BJ (cell line): Measurements from ENCODE around the gene LYST. TPM values are rescaled to one million over a fixed set of nuclear protein-coding genes. Genes with fewer than 3 reads are reported as not detected.

ENCODE experiments used
- CTCF ChIA-PET: fragments of 350-600 bp; formaldehyde crosslinking; extraction: SDS; loops from one replicate; lab custom pipeline; 2021; ENCODE audit warnings: antibody characterized with exemption, inconsistent platforms; lab: Yijun Ruan, JAX
- POLR2A ChIA-PET: fragments of 300-600 bp; sonication (Branson Sonifier 250); formaldehyde crosslinking; extraction: SDS; loops from one replicate; lab custom pipeline; 2021; ENCODE audit warnings: antibody characterized with exemption; lab: Charles Lee
- DNase-seq: peaks from one replicate; pipeline ENCODE4 v3.0.0-alpha.2; 2011; ENCODE audit warnings: low read depth
- H3K27me3 ChIP-seq: 2 replicates; pipeline ENCODE4 v1.6.0; 2011; ENCODE audit warnings: low read length; ENCODE audit not compliant: control insufficient read depth, insufficient read depth
- H3K36me3 ChIP-seq: 2 replicates; pipeline ENCODE4 v1.5.1; 2011; ENCODE audit warnings: low read length; ENCODE audit not compliant: control insufficient read depth, insufficient read depth
- H3K4me3 ChIP-seq: 2 replicates; pipeline ENCODE4 v1.5.1; 2011; ENCODE audit warnings: low read depth, mild to moderate bottlenecking, control low read depth, low read length
- CTCF ChIP-seq: IDR thresholded peaks from 2 replicates; pipeline ENCODE4 v1.5.1; 2011; ENCODE audit warnings: low read depth, mild to moderate bottlenecking, control low read depth, inconsistent platforms, low read length, moderate library complexity; ENCODE audit not compliant: insufficient read depth
- polyA plus RNA-seq: library from polyadenylated mRNA; depleted of rRNA; stranded (reverse); fragments of >200 nt; gene quantifications from 2 replicates; pipeline ENCODE4 v1.2.3, GENCODE V29; 2011

LYST gene
- polyA plus RNA-seq, 1 experiment = 7.2 TPM

- Histone ChIP-seq H3K27me3 (no peaks in the 10 kb centered on the region), H3K4me3 (no peak overlapping the region), H3K36me3 (no peaks in the 10 kb centered on the region)
- TF ChIP-seq CTCF = no peak
- DNase-seq = peak; percentile 94
- ChIA-PET POLR2A (no interaction called here), CTCF (interaction anchor here (1.2 kb wide), 1 partner anchor 61 kb away, joined by 6 read pairs; no protein-coding TSS in a partner anchor)
Measured at GRCh38 chr1:235910357-235911299, 43.9 kb upstream of the LYST start.

- CTCF ChIA-PET = no interaction called here
- H3K27me3 ChIP-seq = no peaks in the 10 kb centered on the region
- POLR2A ChIA-PET = interaction anchor here (0.9 kb wide), 1 partner anchor 9 kb away, joined by 5 read pairs; no protein-coding TSS in a partner anchor
- TF ChIP-seq CTCF = no peak
- DNase-seq = no peak
- no peak overlapping the region for H3K4me3 ChIP-seq
- no peaks in the 10 kb centered on the region for H3K36me3 ChIP-seq
Measured at GRCh38 chr1:235908742-235909520, 42.2 kb upstream of the LYST start.

GRCh38 chr1:235907897-235908240 lies 41.2 kb upstream of the LYST start:
- no peak for DNase-seq
- no peak overlapping the region for H3K4me3 ChIP-seq
- ChIA-PET POLR2A (no interaction called here), CTCF (no interaction called here)
- no peak for TF ChIP-seq CTCF
- H3K27me3 ChIP-seq = no peaks in the 10 kb centered on the region
- H3K36me3 ChIP-seq = no peaks in the 10 kb centered on the region

GRCh38 chr1:235907187-235907896 lies 40.6 kb upstream of the LYST start:
- H3K36me3 ChIP-seq = no peaks in the 10 kb centered on the region
- no peaks in the 10 kb centered on the region for H3K27me3 ChIP-seq
- CTCF ChIA-PET = no interaction called here
- POLR2A ChIA-PET = no interaction called here
- H3K4me3 ChIP-seq = no peak overlapping the region
- DNase-seq = no peak
- no peak for TF ChIP-seq CTCF
